SK-N-SH (cell line): ENCODE data around the gene MSH2. TPM values are rescaled to one million over a fixed set of nuclear protein-coding genes. Genes with fewer than 3 reads are reported as not detected.

Experiments used
- CTCF ChIA-PET: fragments of 300-600, 350-600 bp; formaldehyde crosslinking; extraction: SDS; loops from one replicate; lab custom pipeline; 2021; lab: Yijun Ruan, JAX
- POLR2A ChIA-PET: fragments of 350-600 bp; sonication (Branson Sonifier 250); formaldehyde crosslinking; extraction: SDS; loops from one replicate; lab custom pipeline; 2020; ENCODE audit warnings: antibody characterized with exemption, inconsistent platforms; lab: Yijun Ruan, JAX
- DNase-seq: peaks from one replicate; pipeline ENCODE4 v3.0.0; 2012
- H2AFZ ChIP-seq: fragments of 200-600 bp; sonication (generic); 2 replicates; pipeline ENCODE4 v1.8.1; 2016; ENCODE audit warnings: antibody characterized with exemption, mild to moderate bottlenecking, low read depth
- H3F3A ChIP-seq: fragments of 200-600 bp; sonication (generic); replicated peaks from 2 replicates; pipeline ENCODE3; 2016; ENCODE audit warnings: antibody characterized with exemption, mild to moderate bottlenecking; ENCODE audit not compliant: insufficient read depth
- H3K27ac ChIP-seq, 2 experiments: fragments of 200-500 bp in 1 of 2; fragments of 200-600 bp in 1 of 2; sonication (Bioruptor generic) in 1 of 2; sonication (generic), shearing (Covaris generic) in 1 of 2; 2 replicates each; pipeline versions ENCODE4 v1.5.1 to v1.6.1; 2014 to 2016; ENCODE audit warnings: low read depth in 2 of 2, inconsistent platforms in 1 of 2, low read length in 1 of 2, mild to moderate bottlenecking in 1 of 2, mixed read lengths in 1 of 2
- H3K27me3 ChIP-seq: fragments of 200-600 bp; sonication (generic), shearing (Covaris generic); 2 replicates; pipeline ENCODE4 v1.6.1; 2016; ENCODE audit warnings: mixed run types; ENCODE audit not compliant: insufficient read depth
- H3K36me3 ChIP-seq, 2 experiments: fragments of 200-500 bp in 1 of 2; fragments of 200-600 bp in 1 of 2; sonication (Bioruptor generic) in 1 of 2; sonication (generic) in 1 of 2; replicated peaks in 1 of 2; 2 replicates each; pipeline versions ENCODE3 to v1.5.1; 2014 to 2016; ENCODE audit warnings: low read length in 1 of 2, mild to moderate bottlenecking in 1 of 2; ENCODE audit not compliant: insufficient read depth in 2 of 2, control insufficient read depth in 1 of 2
- H3K4me1 ChIP-seq, 2 experiments: fragments of 200-500 bp in 1 of 2; fragments of 200-600 bp in 1 of 2; sonication (Bioruptor generic) in 1 of 2; sonication (generic), shearing (Covaris generic) in 1 of 2; 2 replicates each; pipeline versions ENCODE4 v1.5.1 to v1.6.1; 2014 to 2016; ENCODE audit warnings: low read depth in 1 of 2, low read length in 1 of 2, mixed run types in 1 of 2; ENCODE audit not compliant: insufficient read depth in 2 of 2, control insufficient read depth in 1 of 2
- H3K4me2 ChIP-seq: fragments of 200-600 bp; sonication (generic), shearing (Covaris generic); 2 replicates; pipeline ENCODE4 v1.6.1; 2017; ENCODE audit warnings: mixed run types
- H3K4me3 ChIP-seq, 2 experiments: fragments of 200-500 bp in 1 of 2; fragments of 200-600 bp in 1 of 2; sonication (Bioruptor generic) in 1 of 2; sonication (generic), shearing (Covaris generic) in 1 of 2; 2 replicates each; pipeline versions ENCODE4 v1.5.1 to v1.8.1; 2014 to 2016; ENCODE audit warnings: low read depth in 2 of 2, inconsistent platforms in 1 of 2, low read length in 1 of 2, mild to moderate bottlenecking in 1 of 2, mixed read lengths in 1 of 2, moderate library complexity in 1 of 2
- H3K79me2 ChIP-seq: fragments of 200-600 bp; sonication (generic); 2 replicates; pipeline ENCODE4 v1.8.1; 2017; ENCODE audit warnings: mild to moderate bottlenecking; ENCODE audit not compliant: insufficient read depth
- H3K9ac ChIP-seq: fragments of 200-600 bp; sonication (generic); 2 replicates; pipeline ENCODE4 v1.6.1; 2017; ENCODE audit warnings: mixed run types
- H3K9me2 ChIP-seq: fragments of 200-600 bp; sonication (generic); 2 replicates; pipeline ENCODE4 v1.6.1; 2017; ENCODE audit warnings: mixed run types
- H3K9me3 ChIP-seq: fragments of 200-600 bp; sonication (generic); 2 replicates; pipeline ENCODE4 v1.6.1; 2017; ENCODE audit warnings: mixed run types, mild to moderate bottlenecking, moderate library complexity
- H4K20me1 ChIP-seq: fragments of 200-600 bp; sonication (generic); 2 replicates; pipeline ENCODE4 v1.6.1; 2017; ENCODE audit warnings: mild to moderate bottlenecking, mixed run types; ENCODE audit not compliant: insufficient read depth
- EZH2phosphoT487 ChIP-seq: fragments of 200-600 bp; sonication (generic); IDR thresholded peaks from 2 replicates; pipeline ENCODE4 v1.6.1; 2017; ENCODE audit warnings: low read depth, mixed run types, mild to moderate bottlenecking, antibody characterized with exemption, moderate library complexity, borderline replicate concordance
- FOSL2 ChIP-seq: IDR thresholded peaks from 2 replicates; pipeline ENCODE4 v1.4.0; 2012; ENCODE audit warnings: low read depth, mild to moderate bottlenecking, moderate library complexity, borderline replicate concordance
- FOXJ3 ChIP-seq: sonication (generic); formaldehyde crosslinking; IDR thresholded peaks from 2 replicates; pipeline ENCODE4 v1.5.1; 2020; ENCODE audit warnings: mild to moderate bottlenecking, missing genetic modification reagents
- FOXM1 ChIP-seq: IDR thresholded peaks from 2 replicates; pipeline ENCODE4 v1.4.0; 2012; ENCODE audit warnings: low read depth, mild to moderate bottlenecking
- GATA2 ChIP-seq: sonication (generic); formaldehyde crosslinking; IDR thresholded peaks from 2 replicates; pipeline ENCODE4 v1.5.0; 2020; ENCODE audit warnings: mild to moderate bottlenecking, missing genetic modification reagents
- IRF3 ChIP-seq: fragments of 150-350 bp; IDR thresholded peaks from 2 replicates; pipeline ENCODE4 v1.6.1; 2016; ENCODE audit warnings: mild to moderate bottlenecking, low read depth, low read length
- MEF2A ChIP-seq: IDR thresholded peaks from 2 replicates; pipeline ENCODE4 v1.4.0; 2012; ENCODE audit warnings: low read depth, borderline replicate concordance
- NFIC ChIP-seq: IDR thresholded peaks from 2 replicates; pipeline ENCODE4 v1.4.0; 2012; ENCODE audit warnings: borderline replicate concordance
- RCOR1 ChIP-seq: fragments of 150-350 bp; IDR thresholded peaks from 2 replicates; pipeline ENCODE4 v1.6.1; 2017; ENCODE audit warnings: antibody characterized with exemption, low read length
- RFX5 ChIP-seq: IDR thresholded peaks from 2 replicates; pipeline ENCODE4 v1.6.1; 2012; ENCODE audit warnings: mild to moderate bottlenecking, improper control_type of control experiment, low read length
- RXRA ChIP-seq: IDR thresholded peaks from 2 replicates; pipeline ENCODE4 v1.4.0; 2012; ENCODE audit warnings: low read depth, mild to moderate bottlenecking, borderline replicate concordance
- SIN3A ChIP-seq: IDR thresholded peaks from 2 replicates; pipeline ENCODE4 v1.6.1; 2012; ENCODE audit warnings: low read depth, mild to moderate bottlenecking, low read length, moderate library complexity, borderline replicate concordance
- SMC3 ChIP-seq: IDR thresholded peaks from 2 replicates; pipeline ENCODE4 v1.6.1; 2012; ENCODE audit warnings: low read depth, low read length, improper control_type of control experiment
- TAF1 ChIP-seq: IDR thresholded peaks from 2 replicates; pipeline ENCODE4 v1.6.1; 2012; ENCODE audit warnings: low read depth, mild to moderate bottlenecking, low read length, moderate library complexity, borderline replicate concordance
- USF2 ChIP-seq: fragments of 150-350 bp; IDR thresholded peaks from 2 replicates; pipeline ENCODE4 v1.6.1; 2017; ENCODE audit warnings: antibody characterized with exemption, low read length, low read depth, borderline replicate concordance
- WGBS: methylation state at CpG from one replicate; pipeline ENCODE4 v1.1.6; 2017; ENCODE audit warnings: low lambda C conversion rate; 5-methylcytosine and 5-hydroxymethylcytosine counted together
- polyA plus RNA-seq, 3 experiments: library from polyadenylated mRNA; depleted of rRNA; stranded (reverse); fragments of >200 nt; gene quantifications; 2 replicates each; pipeline ENCODE4 v1.2.3, GENCODE V29; 2012
- TF ChIP-seq, protein P1 (sequence below): IDR thresholded peaks from 2 replicates; pipeline ENCODE4 v1.6.1; 2012; ENCODE audit warnings: mild to moderate bottlenecking, low read depth, low read length, moderate library complexity
- TF ChIP-seq, protein P2 (sequence below): IDR thresholded peaks from 2 replicates; pipeline ENCODE4 v1.4.0; 2012; ENCODE audit warnings: low read depth
- TF ChIP-seq, protein P3 (sequence below): fragments of 200-600 bp; sonication (generic); IDR thresholded peaks from 2 replicates; pipeline ENCODE4 v1.6.1; 2017; ENCODE audit warnings: antibody characterized with exemption, mild to moderate bottlenecking, moderate library complexity

MSH2 gene
- polyA plus RNA-seq, 1 of the 3 experiments (the other 2 are of a cell fraction), result 13.7 TPM

DNA sequence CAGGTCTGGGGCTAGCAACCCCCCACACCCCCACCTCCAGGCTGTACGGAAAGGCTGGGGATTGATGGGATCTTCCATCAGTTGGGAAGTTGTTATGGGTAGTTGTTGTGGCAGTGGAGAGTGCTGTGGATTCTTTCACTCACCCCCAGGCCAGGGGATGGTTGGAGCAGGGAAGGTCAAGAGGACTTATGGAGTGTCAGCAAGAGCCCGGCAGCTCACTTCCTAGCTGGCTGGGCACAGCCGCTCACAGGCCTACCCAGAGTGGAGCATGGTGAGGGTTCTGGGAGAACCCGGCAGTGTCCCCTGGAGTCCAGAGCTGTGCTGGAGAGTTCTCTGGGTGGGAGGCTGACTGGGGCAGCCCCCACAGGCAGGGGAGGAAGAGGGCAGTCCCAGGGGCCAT is 122.2 kb downstream of the MSH2 start:
- CTCF ChIA-PET, result interaction anchor here (1.8 kb wide), 1 partner anchor 87 kb away, joined by 5 read pairs; no protein-coding TSS in a partner anchor
- Histone ChIP-seq H3K4me3 (no peak overlapping the region), H3K4me1 (peaks cover 0 to 14% of the 10 kb centered on the region in 2 experiments; a peak in 1 of 4 replicates), H3K9me3 (no peaks in the 10 kb centered on the region), H3K27me3 (no peaks in the 10 kb centered on the region), H3F3A (no peaks in the 10 kb centered on the region), H3K27ac (no peak overlapping the region), H3K9ac (no peak overlapping the region), H3K36me3 (no peaks in the 10 kb centered on the region), H3K4me2 (no peak overlapping the region), H2AFZ (no peak overlapping the region), H3K79me2 (no peaks in the 10 kb centered on the region), H3K9me2 (no peaks in the 10 kb centered on the region), H4K20me1 (no peaks in the 10 kb centered on the region)
- POLR2A ChIA-PET, result no interaction called here
- no peak for DNase-seq
- 85% methylated on average over 4 of the region's 4 CpGs for WGBS
- no peak for TF ChIP-seq NFIC
- TF ChIP-seq FOSL2, result no peak
- TF ChIP-seq SMC3, result no peak
- TF ChIP-seq USF2, result no peak
- TF ChIP-seq FOXJ3 (CRISPR knock-in tag), result no peak
- TF ChIP-seq IRF3, result no peak
- no peak for TF ChIP-seq MEF2A
- no peak for TF ChIP-seq FOXM1
- no peak for TF ChIP-seq RFX5
- TF ChIP-seq, protein P1, sequence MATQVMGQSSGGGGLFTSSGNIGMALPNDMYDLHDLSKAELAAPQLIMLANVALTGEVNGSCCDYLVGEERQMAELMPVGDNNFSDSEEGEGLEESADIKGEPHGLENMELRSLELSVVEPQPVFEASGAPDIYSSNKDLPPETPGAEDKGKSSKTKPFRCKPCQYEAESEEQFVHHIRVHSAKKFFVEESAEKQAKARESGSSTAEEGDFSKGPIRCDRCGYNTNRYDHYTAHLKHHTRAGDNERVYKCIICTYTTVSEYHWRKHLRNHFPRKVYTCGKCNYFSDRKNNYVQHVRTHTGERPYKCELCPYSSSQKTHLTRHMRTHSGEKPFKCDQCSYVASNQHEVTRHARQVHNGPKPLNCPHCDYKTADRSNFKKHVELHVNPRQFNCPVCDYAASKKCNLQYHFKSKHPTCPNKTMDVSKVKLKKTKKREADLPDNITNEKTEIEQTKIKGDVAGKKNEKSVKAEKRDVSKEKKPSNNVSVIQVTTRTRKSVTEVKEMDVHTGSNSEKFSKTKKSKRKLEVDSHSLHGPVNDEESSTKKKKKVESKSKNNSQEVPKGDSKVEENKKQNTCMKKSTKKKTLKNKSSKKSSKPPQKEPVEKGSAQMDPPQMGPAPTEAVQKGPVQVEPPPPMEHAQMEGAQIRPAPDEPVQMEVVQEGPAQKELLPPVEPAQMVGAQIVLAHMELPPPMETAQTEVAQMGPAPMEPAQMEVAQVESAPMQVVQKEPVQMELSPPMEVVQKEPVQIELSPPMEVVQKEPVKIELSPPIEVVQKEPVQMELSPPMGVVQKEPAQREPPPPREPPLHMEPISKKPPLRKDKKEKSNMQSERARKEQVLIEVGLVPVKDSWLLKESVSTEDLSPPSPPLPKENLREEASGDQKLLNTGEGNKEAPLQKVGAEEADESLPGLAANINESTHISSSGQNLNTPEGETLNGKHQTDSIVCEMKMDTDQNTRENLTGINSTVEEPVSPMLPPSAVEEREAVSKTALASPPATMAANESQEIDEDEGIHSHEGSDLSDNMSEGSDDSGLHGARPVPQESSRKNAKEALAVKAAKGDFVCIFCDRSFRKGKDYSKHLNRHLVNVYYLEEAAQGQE, result no peak
- TF ChIP-seq RCOR1, result no peak
- no peak for TF ChIP-seq TAF1
- TF ChIP-seq, protein P2, sequence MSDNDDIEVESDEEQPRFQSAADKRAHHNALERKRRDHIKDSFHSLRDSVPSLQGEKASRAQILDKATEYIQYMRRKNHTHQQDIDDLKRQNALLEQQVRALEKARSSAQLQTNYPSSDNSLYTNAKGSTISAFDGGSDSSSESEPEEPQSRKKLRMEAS, result no peak
- TF ChIP-seq GATA2 (CRISPR knock-in tag), result no peak
- no peak for TF ChIP-seq RXRA
- no peak for TF ChIP-seq EZH2phosphoT487
- TF ChIP-seq, protein P3, sequence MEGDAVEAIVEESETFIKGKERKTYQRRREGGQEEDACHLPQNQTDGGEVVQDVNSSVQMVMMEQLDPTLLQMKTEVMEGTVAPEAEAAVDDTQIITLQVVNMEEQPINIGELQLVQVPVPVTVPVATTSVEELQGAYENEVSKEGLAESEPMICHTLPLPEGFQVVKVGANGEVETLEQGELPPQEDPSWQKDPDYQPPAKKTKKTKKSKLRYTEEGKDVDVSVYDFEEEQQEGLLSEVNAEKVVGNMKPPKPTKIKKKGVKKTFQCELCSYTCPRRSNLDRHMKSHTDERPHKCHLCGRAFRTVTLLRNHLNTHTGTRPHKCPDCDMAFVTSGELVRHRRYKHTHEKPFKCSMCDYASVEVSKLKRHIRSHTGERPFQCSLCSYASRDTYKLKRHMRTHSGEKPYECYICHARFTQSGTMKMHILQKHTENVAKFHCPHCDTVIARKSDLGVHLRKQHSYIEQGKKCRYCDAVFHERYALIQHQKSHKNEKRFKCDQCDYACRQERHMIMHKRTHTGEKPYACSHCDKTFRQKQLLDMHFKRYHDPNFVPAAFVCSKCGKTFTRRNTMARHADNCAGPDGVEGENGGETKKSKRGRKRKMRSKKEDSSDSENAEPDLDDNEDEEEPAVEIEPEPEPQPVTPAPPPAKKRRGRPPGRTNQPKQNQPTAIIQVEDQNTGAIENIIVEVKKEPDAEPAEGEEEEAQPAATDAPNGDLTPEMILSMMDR, result no peak
- no peak for TF ChIP-seq SIN3A
